Skeletal muscle cell (primary cell): ENCODE measurements around the gene POU6F2.

ENCODE experiments used
- DNase-seq: peaks from one replicate; pipeline ENCODE4 v3.0.0-alpha.2; 2010; ENCODE audit warnings: low read depth
- H3K4me3 ChIP-seq: 2 replicates; pipeline ENCODE4 v1.5.1; 2011; ENCODE audit warnings: low read depth, mild to moderate bottlenecking, control low read depth, low read length, moderate library complexity

POU6F2 gene

DNA sequence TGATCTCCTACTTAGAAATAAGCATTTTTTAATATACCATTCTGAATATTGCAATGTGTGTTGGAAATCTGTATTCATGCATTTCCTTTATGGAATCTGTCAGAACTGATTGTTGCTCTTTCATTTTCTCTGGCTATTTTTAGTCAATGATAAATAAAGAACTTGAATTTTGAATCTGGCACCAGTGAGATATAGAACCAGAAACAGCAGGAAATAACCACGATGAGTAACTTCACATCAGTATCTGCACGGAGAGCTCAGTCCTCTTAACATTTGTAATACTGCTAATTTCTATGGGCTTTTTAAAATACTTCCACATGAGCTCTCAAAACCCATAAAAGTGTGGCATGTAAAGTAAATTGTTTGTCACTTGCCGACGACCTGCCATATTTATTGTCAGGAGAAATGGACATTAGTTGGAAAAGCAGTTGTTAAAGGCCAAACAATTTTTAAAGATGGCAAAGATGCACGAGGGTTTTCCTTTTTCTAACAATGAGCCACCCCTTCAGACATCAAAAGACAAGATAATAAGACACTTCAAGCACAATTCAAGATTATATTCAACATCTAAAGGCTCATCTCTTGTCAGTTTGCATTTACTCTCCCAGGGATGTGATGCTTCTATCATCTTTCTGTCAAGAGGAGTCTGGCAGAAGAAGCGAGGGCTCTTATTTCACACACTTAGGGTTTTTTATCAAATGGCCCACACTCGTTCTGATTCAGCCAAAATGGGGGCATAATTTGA lies 118.3 kb downstream of the POU6F2 start:
- no peak overlapping the region for H3K4me3 ChIP-seq
- DNase-seq, result no peak

DNA sequence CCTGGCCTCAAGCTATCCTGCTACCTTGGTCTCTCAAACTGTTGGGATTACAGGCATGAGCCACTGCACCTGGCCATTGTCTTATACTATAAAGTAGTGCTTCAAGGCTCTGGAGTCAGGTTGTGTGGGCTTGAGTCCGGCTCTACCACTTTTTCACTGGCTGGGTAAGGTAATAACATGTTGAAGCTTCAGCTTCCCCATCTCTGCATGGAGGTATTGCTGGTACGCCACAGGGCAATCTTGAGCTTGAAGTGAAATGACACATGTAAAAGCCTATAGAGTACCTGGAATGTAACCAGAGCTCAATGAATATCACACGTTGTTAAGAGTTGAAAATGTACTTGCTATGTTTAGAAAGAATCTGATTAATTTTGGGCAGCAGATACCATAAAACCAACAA lies 120.8 kb downstream of the POU6F2 start:
- DNase-seq, result no peak

DNA sequence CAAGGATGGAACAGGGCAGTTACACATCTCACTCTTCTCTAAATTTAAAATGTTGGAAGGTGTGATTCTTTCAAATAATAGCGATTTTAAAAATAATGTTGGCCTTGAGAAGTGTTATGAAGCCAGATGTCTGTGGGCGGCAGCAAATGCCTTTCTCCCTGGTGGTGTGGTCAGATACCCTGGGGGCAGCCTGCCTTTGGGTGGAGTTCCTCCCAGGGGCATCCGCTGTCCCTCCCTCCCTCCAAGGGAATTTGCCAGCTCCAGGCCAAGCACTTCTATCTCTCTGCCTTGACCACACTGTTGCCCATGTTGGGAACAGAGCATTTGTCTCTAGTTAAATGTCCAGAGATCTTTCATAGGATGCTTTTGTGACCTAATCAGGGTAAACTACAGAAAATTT lies 121.4 kb downstream of the POU6F2 start:
- no peak for DNase-seq
- H3K4me3 ChIP-seq, result no peak overlapping the region

More for the DNA sequence above, 120.8 kb downstream of the POU6F2 start:
- no peak overlapping the region for H3K4me3 ChIP-seq

DNA sequence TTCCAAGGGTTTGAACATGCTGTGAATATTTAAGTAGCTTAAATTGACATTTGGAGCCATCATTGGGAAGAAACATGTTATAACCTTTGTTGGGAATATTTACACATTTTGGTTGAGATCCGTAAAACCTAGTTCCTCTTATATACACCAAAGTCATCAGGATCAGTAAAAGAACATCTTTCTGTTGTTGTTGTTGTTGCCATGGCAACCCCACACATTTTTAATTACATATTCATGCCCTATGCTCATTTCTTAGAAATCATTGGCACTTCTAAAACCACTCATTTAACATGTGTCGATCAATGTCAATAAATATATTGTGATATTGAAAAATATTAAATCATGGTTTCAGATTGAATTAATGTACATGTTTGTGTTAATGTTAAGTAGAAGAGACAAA lies 122.6 kb downstream of the POU6F2 start:
- DNase-seq, result no peak
- no peak overlapping the region for H3K4me3 ChIP-seq

DNA sequence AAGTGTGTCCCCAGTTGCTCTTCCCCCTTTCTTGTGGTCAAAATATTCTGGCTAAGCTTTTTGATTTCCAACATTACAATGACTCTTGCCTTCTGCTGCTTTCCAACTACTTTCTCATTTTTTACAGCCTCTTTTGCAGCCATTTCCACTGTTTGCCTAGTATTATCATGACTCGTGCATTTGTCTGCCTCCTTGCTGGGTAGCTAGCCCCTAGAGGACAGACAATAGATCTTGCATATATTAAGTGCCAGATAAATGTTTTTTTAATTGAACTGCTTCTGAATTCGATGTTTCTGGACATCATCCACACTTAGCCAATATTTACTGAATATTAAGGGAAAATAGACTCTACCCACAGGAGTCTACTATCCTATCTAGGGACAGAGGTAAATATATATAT lies 124.5 kb downstream of the POU6F2 start:
- DNase-seq, result no peak

DNA sequence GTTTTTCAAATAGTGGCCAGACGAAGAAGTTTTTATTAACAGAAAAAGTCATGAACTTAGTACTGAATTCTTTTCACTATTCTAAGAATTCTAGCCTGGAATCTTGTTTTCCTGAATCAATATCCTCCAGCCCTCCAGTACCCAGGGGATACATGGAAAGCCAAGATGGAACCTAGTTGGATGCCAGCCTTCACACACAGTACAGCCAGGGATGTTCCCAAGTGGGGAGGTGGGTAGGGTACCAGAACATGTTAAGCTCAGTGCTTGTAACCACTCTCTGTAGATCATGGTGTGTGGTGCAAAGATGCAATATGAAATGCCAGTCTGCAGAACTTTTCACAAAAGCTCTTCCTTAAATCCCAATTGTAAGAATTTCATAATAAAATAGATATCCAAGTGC lies 128.0 kb downstream of the POU6F2 start:
- no peak for DNase-seq
- H3K4me3 ChIP-seq, result no peak overlapping the region

More for the DNA sequence above, 124.5 kb downstream of the POU6F2 start:
- no peak overlapping the region for H3K4me3 ChIP-seq

DNA sequence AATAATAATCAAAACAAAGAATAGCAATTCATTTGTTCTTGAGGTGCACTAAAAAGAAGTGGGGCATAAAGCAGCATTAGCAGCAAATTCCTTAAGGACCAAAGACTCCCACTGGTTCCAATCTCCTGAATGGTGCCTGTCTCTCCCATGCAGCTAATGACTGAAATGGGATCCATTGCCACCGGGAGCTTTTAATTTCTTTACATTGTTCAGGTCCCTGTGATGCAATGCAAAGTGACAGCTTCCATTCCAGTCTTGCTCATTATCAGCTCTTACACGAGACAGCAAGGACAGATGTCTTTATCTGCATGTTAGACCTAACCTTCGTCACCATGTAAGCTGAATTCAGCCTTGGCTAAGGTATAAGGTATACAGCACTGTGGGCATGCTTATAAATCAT lies 148.1 kb downstream of the POU6F2 start:
- H3K4me3 ChIP-seq, result no peak overlapping the region
- no peak for DNase-seq

DNA sequence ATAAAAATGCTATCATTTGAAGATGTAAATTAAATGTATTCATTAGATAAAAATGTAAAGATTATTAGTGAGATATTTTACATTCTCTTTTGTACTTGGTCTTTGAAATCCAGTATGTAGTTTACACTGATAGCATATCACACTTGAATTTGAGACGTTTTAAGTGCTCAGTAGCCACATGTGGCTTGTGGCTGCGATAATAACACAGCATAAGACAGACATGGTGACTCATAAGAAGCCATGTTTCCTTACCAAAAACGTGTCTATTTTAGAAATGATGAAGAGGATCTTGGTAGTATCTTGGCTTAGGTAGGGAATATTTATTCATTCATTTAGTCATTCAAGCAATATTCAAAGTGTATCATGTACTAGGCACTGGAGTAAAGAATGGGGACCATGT lies 149.3 kb downstream of the POU6F2 start:
- DNase-seq, result no peak
- H3K4me3 ChIP-seq, result no peak overlapping the region

DNA sequence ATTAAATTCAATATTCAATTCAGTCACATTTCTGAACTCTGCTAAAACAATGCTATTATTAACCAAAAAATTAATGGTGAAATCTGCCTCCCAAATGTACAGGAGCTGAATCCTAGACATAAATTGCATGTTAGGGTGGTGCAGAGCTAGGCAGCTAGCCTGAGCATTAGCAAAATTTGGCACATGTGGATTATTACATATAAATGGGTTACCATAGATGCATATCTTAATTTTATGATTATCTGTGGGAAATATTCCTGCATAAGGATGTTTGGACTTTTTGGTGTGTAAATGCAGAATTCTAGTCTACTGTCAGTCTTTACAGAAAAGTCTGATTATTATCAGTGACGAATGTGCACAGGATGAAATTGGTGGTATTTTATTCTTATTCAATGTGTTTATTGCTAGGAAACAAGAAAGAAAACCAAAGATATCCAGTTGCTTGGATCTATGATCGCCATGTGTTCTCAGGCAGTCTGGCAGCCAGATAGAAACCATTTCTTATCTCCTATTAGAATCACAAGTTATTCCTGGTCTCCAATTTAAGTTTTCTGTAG lies 150.7 kb downstream of the POU6F2 start:
- no peak for DNase-seq
- no peak overlapping the region for H3K4me3 ChIP-seq

DNA sequence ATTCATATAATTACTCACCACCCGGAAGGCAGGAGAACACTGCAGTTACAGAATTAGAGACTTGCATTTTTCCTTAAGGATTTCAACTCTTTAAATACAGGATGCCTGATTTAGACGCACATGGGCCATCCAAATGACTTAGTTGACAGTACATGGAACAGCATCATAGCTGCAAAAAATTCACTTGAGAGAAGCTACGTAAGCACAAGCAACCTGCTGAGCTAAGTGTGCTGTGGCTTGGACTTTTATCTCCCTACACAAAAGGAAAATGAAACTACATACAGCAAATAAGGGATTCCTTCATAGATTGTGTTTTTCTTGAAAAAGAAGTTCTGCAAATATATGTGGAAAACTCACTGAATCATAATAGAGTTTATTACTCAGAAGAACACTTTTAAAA lies 152.6 kb downstream of the POU6F2 start:
- no peak for DNase-seq
- H3K4me3 ChIP-seq, result no peak overlapping the region

DNA sequence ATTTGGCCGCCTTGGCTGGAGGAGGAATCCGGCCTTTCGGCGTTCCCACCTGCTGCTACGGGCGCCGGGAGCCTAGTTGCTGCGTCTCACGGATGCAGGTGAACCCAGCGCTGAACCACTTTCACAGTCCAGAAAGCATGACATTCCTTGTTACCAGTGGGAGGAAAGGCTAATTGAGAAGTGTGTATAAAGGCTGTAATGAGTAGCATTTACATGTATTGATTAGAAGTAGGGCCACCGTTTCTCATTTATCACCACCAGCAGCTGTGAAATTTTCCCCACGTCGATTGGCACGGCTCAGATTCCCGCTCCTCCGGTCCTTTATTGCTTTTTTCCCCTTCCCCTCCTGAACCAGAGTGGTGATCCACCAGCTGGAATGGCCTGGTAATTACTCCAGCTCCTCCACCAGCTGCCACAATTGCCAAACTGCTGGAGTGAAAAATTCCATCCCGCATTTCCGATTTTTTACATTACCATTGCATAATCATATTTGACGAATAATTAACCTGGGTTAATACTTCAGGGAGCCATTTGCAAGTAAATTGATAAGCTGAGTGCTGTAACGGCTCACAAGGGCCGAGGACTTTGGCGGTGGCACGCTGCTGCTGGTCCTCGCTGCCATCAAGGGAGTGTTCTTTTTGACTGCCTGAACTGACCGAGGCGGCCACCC lies 153.3 kb downstream of the POU6F2 start:
- no peak overlapping the region for H3K4me3 ChIP-seq
- no peak for DNase-seq

DNA sequence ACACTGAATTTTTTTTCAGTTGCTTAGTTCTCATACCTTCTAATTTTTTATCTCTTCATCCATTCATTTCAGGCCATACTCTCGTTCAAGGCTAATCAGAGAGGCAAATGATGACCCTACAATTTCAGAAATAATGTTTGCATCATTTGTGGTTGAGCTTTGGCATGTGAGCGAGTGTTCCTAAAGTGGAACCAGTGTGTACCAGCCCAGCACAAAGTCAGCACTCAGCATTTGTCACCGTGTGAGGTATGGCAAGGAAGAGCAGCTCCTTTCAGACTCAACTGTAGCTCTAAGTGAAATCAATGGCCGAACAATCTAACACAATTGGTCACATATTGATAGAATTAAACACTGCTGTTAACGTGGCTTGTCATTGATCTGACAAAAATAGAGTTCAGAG lies 154.6 kb downstream of the POU6F2 start:
- no peak for DNase-seq
- H3K4me3 ChIP-seq, result no peak overlapping the region

DNA sequence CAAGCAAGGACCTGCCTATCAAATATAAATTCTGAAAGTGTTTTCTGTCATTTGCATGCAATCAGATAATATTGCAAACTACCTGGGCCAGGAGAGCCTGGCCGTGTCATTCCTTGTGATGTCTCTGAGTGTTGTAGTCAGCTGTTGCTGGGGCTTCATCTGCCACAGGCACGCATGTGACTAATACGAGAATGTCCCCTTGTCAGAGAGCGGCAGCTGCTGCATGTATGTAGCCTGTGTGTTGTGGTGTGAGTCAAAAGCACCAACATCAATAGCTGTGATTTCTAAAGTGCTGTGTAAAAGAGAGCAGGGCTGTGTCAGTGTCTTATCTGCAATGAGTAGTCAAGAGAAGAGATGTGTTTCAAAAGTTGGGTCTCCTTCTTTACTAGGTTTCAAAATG lies 155.4 kb downstream of the POU6F2 start:
- no peak overlapping the region for H3K4me3 ChIP-seq

DNA sequence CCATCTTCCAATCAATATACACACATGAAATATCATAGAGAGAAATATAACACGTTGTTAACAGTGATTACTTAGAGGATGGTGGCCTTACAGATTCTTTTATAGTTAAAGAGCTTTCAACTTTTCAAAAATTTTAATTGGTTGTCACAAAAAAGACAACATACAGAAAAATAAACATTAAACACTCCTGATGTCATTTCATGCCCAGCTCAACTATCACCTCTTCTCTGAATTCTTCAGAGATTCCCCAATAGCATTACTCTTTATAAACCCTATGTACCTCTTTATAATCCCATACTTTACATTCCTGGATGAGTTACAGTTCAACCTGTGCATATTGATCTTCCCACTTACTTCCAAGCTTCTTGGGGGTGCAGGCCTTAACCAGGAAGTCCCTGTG lies 159.8 kb downstream of the POU6F2 start:
- DNase-seq, result no peak
- no peak overlapping the region for H3K4me3 ChIP-seq

More for the DNA sequence above, 155.4 kb downstream of the POU6F2 start:
- DNase-seq, result no peak

DNA sequence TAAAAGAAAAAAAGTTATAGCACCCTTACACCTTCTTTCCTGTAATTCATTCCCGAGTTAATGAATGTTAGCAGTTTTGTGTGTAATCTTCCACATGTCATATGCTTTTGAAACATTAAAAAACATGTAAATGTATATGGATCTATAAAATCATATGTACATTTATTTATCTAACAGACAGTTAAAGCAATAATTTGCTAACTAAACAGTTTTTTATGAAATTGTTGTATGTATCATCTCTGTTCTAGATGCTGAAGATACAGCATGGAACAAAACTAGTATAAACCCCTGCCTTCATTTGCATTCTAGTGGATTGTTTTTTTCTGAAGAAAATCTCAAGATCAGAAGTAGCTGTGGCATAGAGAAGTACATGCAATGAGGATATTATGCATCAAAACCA lies 165.0 kb downstream of the POU6F2 start:
- DNase-seq, result no peak
- H3K4me3 ChIP-seq, result no peak overlapping the region

DNA sequence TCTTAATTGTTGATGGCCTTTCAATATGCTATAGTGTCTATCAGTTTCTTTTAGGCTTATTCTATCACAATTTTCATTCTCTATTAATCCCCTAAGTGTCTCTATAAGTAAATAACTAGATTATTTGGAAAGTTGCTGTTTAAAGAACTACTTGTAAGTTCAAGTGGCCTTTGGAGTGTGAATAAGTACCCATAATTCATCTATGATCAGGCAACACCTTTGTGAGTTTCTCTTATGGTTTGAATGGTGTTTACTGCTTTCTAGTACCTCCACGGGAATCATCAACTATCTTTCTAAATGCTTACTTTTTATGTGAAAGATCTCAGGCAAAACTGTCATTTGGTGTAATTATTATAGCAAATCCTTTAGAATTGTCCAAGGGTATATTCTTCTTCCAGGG lies 166.7 kb downstream of the POU6F2 start:
- DNase-seq, result no peak
- H3K4me3 ChIP-seq, result no peak overlapping the region

DNA sequence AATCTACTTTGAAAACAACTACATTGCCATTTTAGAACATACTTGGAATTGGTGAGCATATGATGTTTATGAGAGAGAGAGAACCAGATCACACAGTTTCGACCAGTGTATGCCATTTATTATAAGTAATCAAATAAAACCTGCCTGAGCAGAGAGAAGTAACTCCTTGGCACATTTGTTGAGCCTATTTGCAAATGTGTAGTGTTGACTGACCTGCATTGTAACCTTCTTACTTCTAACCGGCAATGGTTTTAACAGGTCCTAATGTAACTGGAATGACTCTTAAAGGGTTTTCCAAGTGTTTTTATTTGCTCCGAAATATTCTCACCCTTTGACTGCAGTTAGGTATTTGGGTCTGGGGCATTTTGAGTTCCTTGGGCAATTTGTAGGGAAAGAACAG lies 167.6 kb downstream of the POU6F2 start:
- DNase-seq, result no peak

DNA sequence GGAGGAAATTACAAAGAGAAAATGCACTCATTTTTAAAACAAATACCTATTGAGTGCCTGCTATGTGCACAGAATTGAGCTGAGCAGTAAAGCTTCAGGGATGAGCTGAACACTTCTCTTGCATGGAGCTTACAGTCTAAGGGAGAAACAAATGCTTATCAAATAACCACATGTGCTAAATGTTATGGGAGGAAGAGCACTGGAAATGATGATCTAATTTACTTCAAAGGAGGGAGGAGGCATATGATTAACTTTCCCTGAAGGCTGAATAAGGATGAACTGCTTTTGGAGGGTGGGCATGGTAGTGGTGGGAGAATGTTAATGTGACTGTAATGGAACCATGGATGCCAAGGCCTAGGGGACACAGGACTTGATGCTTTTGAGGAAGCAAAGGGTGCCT lies 168.2 kb downstream of the POU6F2 start:
- H3K4me3 ChIP-seq, result no peak overlapping the region
- no peak for DNase-seq

More for the DNA sequence above, 167.6 kb downstream of the POU6F2 start:
- no peak overlapping the region for H3K4me3 ChIP-seq

DNA sequence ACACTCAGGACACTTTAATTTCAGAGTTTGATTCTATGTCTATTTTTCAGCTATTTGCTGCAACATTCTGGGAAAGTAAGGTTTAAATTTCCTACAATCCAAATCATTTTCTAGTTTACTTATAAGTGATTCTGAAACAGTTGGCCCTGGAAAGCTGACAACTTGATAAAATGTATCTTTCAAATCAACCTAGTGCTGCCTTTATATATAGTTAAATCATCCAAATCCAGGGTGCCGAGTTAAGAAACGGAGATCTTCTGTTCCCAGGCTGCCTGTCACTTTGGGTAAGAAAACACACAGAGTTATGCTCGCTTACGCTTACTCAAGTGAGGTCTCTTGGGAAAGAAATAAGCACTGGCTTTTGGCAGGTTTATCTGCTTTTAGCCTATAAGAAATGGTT lies 175.0 kb downstream of the POU6F2 start:
- DNase-seq, result no peak

DNA sequence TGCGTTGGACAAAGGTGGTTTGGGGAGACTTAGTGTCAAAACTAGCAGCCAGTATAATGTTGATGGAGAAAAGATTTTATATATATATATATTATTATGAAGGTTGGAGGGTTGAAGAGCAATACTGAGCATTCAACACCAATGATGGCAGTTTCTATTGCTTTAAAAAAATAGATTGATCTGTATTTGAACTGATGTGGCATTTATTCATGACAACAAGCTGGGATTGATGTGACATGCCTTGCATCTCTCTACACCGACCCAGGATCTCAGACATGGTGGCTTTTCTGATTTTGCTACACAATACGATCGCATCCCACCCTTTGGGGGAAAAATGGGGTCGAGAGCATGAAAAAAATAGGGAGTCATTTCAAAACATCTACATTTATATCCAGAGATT lies 175.4 kb downstream of the POU6F2 start:
- H3K4me3 ChIP-seq, result no peak overlapping the region
- DNase-seq, result no peak

More for the DNA sequence above, 175.0 kb downstream of the POU6F2 start:
- no peak overlapping the region for H3K4me3 ChIP-seq

DNA sequence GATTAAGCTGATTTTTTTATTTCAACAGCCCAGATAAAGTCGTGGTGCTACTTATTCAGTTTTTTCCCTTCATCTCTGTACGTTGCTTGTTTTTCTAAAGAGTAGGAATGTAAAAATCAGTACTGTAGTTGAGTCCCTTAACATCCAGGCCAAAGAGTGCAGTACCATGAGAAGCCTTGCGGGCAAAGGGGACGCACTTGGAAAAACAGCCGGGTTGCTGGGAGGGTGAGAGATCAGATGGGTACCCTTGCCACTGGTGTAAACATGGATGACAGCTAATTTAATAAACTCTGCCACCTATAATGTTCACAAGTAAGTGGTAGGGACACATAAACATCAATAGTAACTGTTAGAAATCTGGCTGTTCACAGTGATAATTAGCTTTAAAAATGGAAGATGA lies 175.9 kb downstream of the POU6F2 start:
- no peak for DNase-seq
- H3K4me3 ChIP-seq, result no peak overlapping the region
